BLaER1 (cell line): ENCODE measurements around the gene FOXR1.
"Not testable (repeated sequence)": the region's sequence is repeated elsewhere in the genome, so short reads cannot be mapped to it uniquely, and the experiment has no call there.

Experiments used
- H3K27ac ChIP-seq: shearing (Covaris generic); formaldehyde crosslinking; 2 replicates; pipeline ENCODE4 v1.8.1; 2022
- H3K27me3 ChIP-seq: shearing (Covaris generic); formaldehyde crosslinking; 2 replicates; pipeline ENCODE4 v1.8.1; 2022
- H3K36me3 ChIP-seq: shearing (Covaris generic); formaldehyde crosslinking; 2 replicates; pipeline ENCODE4 v1.8.1; 2022
- H3K4me1 ChIP-seq: shearing (Covaris generic); formaldehyde crosslinking; 2 replicates; pipeline ENCODE4 v1.8.1; 2022
- H3K4me2 ChIP-seq: shearing (Covaris generic); formaldehyde crosslinking; 2 replicates; pipeline ENCODE4 v1.8.1; 2022
- H3K4me3 ChIP-seq: shearing (Covaris generic); formaldehyde crosslinking; 2 replicates; pipeline ENCODE4 v1.8.1; 2022
- H3K9ac ChIP-seq: shearing (Covaris generic); formaldehyde crosslinking; 2 replicates; pipeline ENCODE4 v1.8.1; 2022
- H3K9me3 ChIP-seq: shearing (Covaris generic); formaldehyde crosslinking; 2 replicates; pipeline ENCODE4 v1.8.1; 2022
- H4K20me1 ChIP-seq: shearing (Covaris generic); formaldehyde crosslinking; 2 replicates; pipeline ENCODE4 v1.8.1; 2022
- Cebpa-rat ChIP-seq: shearing (Covaris generic); IDR thresholded peaks from 2 replicates; pipeline ENCODE4 v1.8.1; 2022

Gene FOXR1

DNA sequence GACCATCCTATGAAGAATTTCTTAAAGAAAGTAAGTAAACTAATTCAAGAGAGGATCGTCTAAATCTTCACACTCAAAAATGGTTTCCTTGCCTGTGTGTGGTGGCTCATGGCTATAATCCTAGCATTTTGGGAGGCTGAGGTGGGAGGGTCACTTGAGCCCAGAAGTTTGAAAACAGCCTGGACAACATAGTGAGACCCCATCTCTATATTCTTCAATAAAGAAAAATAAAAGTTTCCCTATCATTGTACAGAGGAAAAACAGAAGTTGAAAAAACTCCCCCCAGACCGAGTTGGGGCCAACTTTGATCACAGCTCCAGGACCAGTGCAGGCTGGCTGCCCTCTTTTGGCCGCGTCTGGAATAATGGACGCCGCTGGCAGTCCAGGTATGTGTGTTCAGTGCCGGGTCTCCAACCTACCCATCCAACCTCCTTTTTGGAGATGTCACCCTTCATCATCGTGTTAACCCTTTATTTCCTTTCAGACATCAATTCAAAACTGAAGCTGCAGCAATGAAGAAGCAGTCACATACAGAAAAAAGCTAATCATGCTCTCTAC lies 43.6 kb downstream of the FOXR1 start:
- Histone ChIP-seq H3K4me1 (peaks cover 23% of the 10 kb centered on the region), H4K20me1 (peaks cover 67% of the 10 kb centered on the region), H3K36me3 (peaks cover 71% of the 10 kb centered on the region), H3K27ac (no peak overlapping the region), H3K4me2 (no peak overlapping the region), H3K9ac (no peak overlapping the region), H3K4me3 (no peak overlapping the region), H3K9me3 (no peaks in the 10 kb centered on the region), H3K27me3 (no peaks in the 10 kb centered on the region)
- no peak for TF ChIP-seq Cebpa-rat

DNA sequence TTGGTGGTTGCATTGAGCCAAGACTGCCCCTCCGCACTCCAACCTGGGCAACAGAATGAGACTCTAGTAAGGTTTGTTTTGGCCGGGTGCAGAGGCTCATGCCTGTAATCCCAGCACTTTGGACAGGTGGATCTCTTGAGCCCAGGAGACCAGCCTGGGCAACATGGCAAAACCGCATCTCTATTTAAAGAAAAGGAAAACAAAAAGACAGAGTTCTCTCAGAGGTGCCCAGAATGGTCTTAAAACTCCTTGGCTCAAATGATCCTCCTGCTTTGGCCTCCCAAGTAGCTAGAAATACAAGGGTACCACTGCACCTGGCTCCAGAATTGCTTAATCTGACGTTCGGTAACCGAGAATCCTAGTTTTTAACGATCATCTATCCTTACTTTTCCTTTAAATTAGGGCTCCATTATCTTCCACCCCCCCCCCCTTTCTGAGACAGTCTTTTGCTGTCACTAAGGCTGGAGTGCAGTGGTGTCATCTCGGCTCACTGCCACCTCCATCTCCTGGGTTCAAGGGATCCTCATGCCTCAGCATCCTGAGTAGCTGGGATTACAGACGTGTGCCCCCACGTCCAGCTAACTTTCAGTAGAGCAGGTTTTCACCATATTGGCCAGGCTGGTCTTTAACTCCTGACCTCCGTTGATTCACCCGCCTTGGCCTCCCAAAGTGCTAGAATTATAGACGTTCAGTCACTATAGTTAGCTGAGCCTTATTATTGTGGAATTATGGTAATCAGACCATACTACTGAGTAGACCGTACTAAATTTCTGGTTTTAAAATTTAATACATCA lies 44.9 kb downstream of the FOXR1 start:
- H3K36me3 ChIP-seq: peaks cover 64% of the 10 kb centered on the region

DNA sequence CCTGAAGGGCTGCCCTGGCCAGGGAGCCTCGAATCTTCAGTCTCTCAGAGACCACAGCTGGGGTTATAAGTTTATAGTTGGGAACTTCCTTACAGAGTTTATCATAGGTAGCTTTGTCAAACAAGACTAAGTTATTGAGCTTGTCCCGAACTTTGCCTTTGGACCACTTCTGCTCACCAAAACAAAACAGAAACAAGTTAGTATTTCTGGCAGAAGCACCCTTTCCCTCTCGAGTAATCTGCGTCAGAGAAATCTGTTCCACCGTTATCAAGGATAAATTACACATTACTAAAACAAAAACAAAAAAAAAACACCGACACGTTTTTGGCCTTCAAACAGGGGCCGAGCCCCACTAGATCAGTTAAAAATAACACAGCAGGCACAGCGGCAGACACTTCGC lies 45.8 kb downstream of the FOXR1 start:
- Histone ChIP-seq H3K9ac (peak overlapping the region; percentile 94), H3K36me3 (peaks cover 64% of the 10 kb centered on the region)

More for the DNA sequence above, 44.9 kb downstream of the FOXR1 start:
- TF ChIP-seq Cebpa-rat: no peak
- no peaks in the 10 kb centered on the region for H3K27me3 ChIP-seq
- H4K20me1 ChIP-seq: peaks cover 76% of the 10 kb centered on the region
- 0 out of 2 replicates have a peak overlapping the region, but pooled peaks have one; percentile 93 for H3K27ac ChIP-seq
- H3K4me2 ChIP-seq: peak overlapping the region; percentile 87
- H3K4me3 ChIP-seq: peak overlapping the region; percentile 80
- H3K9me3 ChIP-seq: no peaks in the 10 kb centered on the region
- peaks cover 36% of the 10 kb centered on the region for H3K4me1 ChIP-seq
- H3K9ac ChIP-seq: peak overlapping the region; percentile 94; the same call in 1 of the 2 replicates

DNA sequence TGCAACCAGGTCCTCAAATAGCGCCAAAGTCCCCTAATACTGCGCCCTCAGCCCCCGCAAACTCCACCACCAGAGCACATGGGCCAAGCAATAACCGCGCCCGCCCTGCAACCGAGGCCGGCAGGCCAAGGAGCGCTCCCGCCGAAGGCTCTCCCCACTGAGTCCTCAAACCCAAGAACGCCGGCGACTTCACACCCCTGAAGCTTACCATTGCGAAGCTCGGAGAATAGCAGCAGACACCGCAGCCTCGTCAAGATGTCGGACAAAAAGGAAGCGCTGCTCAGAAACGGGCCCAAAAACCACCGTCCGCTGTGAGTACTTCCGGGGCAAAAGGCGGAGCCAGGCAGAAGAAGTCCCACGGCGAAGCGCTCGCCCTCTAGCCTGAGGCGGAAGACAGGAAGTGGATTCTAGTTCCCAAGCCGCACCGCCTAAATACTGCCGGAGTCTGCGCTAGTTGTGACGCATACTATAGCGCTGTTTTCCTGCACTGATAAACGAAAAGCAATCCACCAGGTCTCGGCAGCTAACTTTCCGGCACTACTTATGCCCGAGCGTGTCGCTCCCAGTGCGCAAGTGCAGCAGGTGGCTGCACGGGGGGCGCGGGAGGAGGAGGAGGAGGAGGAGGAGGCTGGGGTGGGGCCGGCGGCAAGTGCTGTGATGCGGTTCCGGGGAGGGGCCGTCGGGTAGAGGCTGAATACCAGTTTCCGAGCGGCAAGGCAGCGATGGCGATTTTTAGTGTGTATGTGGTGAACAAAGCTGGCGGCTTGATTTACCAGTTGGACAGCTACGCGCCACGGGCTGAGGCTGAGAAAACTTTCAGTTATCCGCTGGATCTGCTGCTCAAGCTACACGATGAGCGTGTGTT lies 46.7 kb downstream of the FOXR1 start, which contains the start of the genes RPS25 and TRAPPC4:
Gene RPS25 (minus strand): TSS at position 270 of the 865 bp plus-strand sequence. CDS start 59 bp downstream, at position 211.
Gene TRAPPC4 (plus strand): TSS at position 693 of the 865 bp plus-strand sequence. CDS start 30 bp downstream, at position 723.
- no peak for TF ChIP-seq Cebpa-rat
- peaks cover 73% of the 10 kb centered on the region for H4K20me1 ChIP-seq
- peak within 1 kb of the TSS; percentile 94 for H3K9ac ChIP-seq
- peak within 1 kb of the TSS; percentile 93 for H3K27ac ChIP-seq
- H3K36me3 ChIP-seq: peaks cover 64% of the 10 kb centered on the region
- H3K4me1 ChIP-seq: peaks cover 40% of the 10 kb centered on the region
- peak within 1 kb of the TSS; percentile 87 for H3K4me2 ChIP-seq
- H3K9me3 ChIP-seq: no peaks in the 10 kb centered on the region
- H3K27me3 ChIP-seq: no peaks in the 10 kb centered on the region
- peak within 1 kb of the TSS; percentile 80 for H3K4me3 ChIP-seq

More for the DNA sequence above, 45.8 kb downstream of the FOXR1 start:
- Histone ChIP-seq H3K4me3 (peak overlapping the region; percentile 80), H3K27ac (peak overlapping the region; percentile 93), H3K4me2 (peak overlapping the region; percentile 87), H3K4me1 (peaks cover 40% of the 10 kb centered on the region), H4K20me1 (peaks cover 79% of the 10 kb centered on the region)
- H3K27me3 ChIP-seq, H3K9me3 ChIP-seq: not testable (repeated sequence)

DNA sequence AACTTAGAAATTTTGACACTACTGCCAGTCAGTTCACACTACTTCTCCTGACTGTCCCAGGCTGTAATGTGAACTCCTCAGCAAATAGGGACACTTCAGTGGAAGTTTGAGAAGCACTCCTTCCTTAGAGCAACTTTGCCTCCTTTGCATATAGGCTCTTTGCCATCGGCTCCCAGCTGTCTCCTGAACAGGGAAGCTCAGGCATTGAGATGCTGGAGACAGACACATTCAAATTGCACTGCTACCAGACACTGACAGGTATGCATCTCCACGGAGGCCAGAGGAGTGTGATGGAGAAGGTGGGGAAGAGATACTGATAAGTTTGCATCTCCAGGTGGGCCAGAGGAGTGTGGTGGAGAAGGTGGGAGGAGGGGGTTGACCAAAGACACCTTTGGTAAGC lies 48.4 kb downstream of the FOXR1 start:
- H3K27me3 ChIP-seq: no peaks in the 10 kb centered on the region
- peak overlapping the region; percentile 94 for H3K9ac ChIP-seq
- TF ChIP-seq Cebpa-rat: no peak
- peak overlapping the region; percentile 80 for H3K4me3 ChIP-seq
- H3K27ac ChIP-seq: no peak overlapping the region
- peaks cover 65% of the 10 kb centered on the region for H3K36me3 ChIP-seq
- H3K4me2 ChIP-seq: peak overlapping the region; percentile 85
- H3K4me1 ChIP-seq: peaks cover 46% of the 10 kb centered on the region
- no peaks in the 10 kb centered on the region for H3K9me3 ChIP-seq
- peaks cover 60% of the 10 kb centered on the region for H4K20me1 ChIP-seq

DNA sequence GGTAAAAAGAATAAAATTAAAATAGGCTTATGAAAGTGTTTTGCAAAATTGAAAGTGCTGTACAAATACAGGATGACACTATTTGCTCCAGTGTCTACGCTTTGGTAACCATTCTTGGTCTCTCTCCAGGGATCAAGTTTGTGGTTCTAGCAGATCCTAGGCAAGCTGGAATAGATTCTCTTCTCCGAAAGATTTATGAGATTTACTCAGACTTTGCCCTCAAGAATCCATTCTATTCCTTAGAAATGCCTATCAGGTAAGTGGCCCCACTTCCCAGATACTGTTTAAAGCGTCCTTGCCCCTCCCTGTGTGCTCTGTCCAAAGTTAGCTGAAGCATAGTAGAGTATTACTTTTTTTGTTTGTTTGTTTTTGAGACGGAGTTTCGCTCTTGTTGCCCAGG lies 50.1 kb downstream of the FOXR1 start:
- no peak for TF ChIP-seq Cebpa-rat
- peak overlapping the region; percentile 2; the same call in 1 of the 2 replicates for H3K4me2 ChIP-seq
- no peak overlapping the region for H3K9ac ChIP-seq
- H3K27ac ChIP-seq: no peak overlapping the region
- H3K4me1 ChIP-seq: peaks cover 35% of the 10 kb centered on the region
- H3K9me3 ChIP-seq: no peaks in the 10 kb centered on the region
- no peaks in the 10 kb centered on the region for H3K27me3 ChIP-seq
- H4K20me1 ChIP-seq: peaks cover 44% of the 10 kb centered on the region
- no peak overlapping the region for H3K4me3 ChIP-seq
- H3K36me3 ChIP-seq: peaks cover 65% of the 10 kb centered on the region

DNA sequence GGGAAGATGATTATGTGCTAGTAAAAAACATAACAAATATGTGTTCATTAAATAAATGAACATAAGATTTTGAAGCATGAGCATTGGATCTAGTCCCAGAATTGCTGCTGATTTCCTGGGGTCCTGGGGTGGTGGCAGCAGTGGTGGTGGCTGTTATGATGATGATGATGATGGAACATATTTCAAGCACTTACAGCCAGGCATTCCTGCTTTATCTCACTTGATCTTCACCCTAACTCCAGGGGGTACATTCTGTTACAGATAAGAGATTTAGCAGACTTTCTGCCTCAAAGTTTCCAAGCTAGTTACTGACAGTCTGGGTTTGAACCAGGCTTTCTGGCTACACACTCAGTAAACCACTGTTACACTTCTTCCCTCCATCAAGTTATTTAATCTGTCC lies 52.2 kb downstream of the FOXR1 start:
- peaks cover 36% of the 10 kb centered on the region for H4K20me1 ChIP-seq
- H3K36me3 ChIP-seq: peaks cover 79% of the 10 kb centered on the region
- 0 out of 2 replicates have a peak overlapping the region, but pooled peaks have one; percentile 41 for H3K9ac ChIP-seq

DNA sequence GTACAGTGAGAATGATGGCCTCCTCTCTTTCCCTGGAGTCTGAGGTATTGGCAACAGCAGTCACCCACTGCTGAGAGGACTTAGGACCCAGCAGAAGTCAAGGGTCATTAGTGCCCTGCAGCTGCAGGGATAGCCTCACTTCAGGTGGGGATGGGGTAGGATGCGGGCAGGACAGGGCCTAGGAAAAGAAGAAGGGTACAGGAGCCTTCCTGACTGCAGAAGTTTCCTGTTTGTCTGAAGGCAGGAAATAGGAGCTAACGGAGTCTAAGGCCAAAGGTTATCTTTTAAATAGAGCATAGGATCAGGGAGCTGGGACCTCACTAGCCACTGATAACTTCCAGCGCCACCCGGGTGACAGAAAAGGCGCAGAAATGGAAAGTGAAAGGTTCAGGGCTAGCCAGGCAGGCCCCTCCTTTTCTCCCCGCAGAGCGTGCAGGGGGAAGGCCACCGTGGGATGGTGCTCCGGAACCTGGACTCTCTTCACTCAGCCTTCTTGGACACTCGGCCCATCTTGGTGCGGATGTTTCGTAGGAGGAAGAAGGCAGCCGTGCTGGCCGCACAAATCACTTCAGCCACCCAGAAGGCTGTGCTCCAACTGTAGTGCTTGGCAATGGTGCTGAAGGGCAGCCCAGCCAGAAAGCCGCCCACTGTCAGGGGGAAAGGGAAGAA lies 53.0 kb downstream of the FOXR1 start:
- H4K20me1 ChIP-seq: peaks cover 27% of the 10 kb centered on the region
- peaks cover 82% of the 10 kb centered on the region for H3K36me3 ChIP-seq
- H3K4me2 ChIP-seq: no peak overlapping the region
- no peak for TF ChIP-seq Cebpa-rat
- H3K27me3 ChIP-seq: no peaks in the 10 kb centered on the region
- peak overlapping the region; percentile 41; the same call in 1 of the 2 replicates for H3K9ac ChIP-seq
- no peak overlapping the region for H3K4me3 ChIP-seq
- H3K4me1 ChIP-seq: peaks cover 41% of the 10 kb centered on the region
- H3K27ac ChIP-seq: 0 out of 2 replicates have a peak overlapping the region, but pooled peaks have one; percentile 22
- H3K9me3 ChIP-seq: no peaks in the 10 kb centered on the region

More for the DNA sequence above, 52.2 kb downstream of the FOXR1 start:
- H3K4me2 ChIP-seq: no peak overlapping the region
- H3K27ac ChIP-seq: no peak overlapping the region
- H3K4me3 ChIP-seq: no peak overlapping the region
- H3K9me3 ChIP-seq: no peaks in the 10 kb centered on the region
- H3K4me1 ChIP-seq: peaks cover 34% of the 10 kb centered on the region
- no peaks in the 10 kb centered on the region for H3K27me3 ChIP-seq
- no peak for TF ChIP-seq Cebpa-rat

DNA sequence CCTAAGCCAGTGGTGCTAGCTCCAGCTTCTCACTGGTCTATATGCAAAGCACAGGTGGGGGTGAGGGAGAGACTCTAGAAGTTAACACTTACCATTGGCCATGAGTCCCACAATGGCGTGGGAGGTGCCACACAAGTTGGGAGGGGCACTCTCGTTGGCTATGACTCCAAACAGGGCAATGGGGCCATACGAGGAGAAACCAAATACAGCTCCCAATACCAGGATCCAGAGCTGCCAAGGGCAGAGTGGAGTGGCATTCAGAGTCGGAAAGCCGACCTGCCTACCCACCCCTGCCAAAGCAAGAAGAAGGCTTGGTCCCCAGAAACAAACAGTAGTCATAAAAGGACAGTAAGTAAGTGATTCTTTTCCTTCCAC lies 53.5 kb downstream of the FOXR1 start:
- Histone ChIP-seq H3K36me3 (peaks cover 82% of the 10 kb centered on the region), H3K9ac (0 out of 2 replicates have a peak overlapping the region, but pooled peaks have one; percentile 41), H3K27ac (no peak overlapping the region), H3K9me3 (no peaks in the 10 kb centered on the region), H3K4me2 (no peak overlapping the region), H3K4me1 (peaks cover 41% of the 10 kb centered on the region), H4K20me1 (peaks cover 22% of the 10 kb centered on the region), H3K27me3 (no peaks in the 10 kb centered on the region), H3K4me3 (no peak overlapping the region)
- no peak for TF ChIP-seq Cebpa-rat
